Islet precursor cell (in vitro differentiated cells): ENCODE measurements around the gene FEZF2.

Source experiments
- DNase-seq: peaks from one replicate; pipeline ENCODE4 v3.0.0-alpha.2; 2018

Gene FEZF2

GRCh38 chr3:62373215-62373614 lies at the start of gene FEZF2:
Gene FEZF2, minus strand, starts transcription at chr3:62373550. Its CDS starts 682 bp downstream, at chr3:62372868.
- no peak for DNase-seq

- no peak for DNase-seq
Observed at GRCh38 chr3:62421207-62421606, 47.9 kb upstream of the FEZF2 start.

- DNase-seq: no peak
Observed at GRCh38 chr3:62416144-62416543, 42.8 kb upstream of the FEZF2 start.

GRCh38 chr3:62415312-62415801 lies 42.0 kb upstream of the FEZF2 start:
- no peak for DNase-seq

- DNase-seq: no peak
Observed at GRCh38 chr3:62414786-62415185, 41.4 kb upstream of the FEZF2 start.

- no peak for DNase-seq
Observed at GRCh38 chr3:62413687-62414086, 40.3 kb upstream of the FEZF2 start.

- no peak for DNase-seq
Observed at GRCh38 chr3:62406945-62407344, 33.6 kb upstream of the FEZF2 start.

GRCh38 chr3:62405566-62405965 lies 32.2 kb upstream of the FEZF2 start:
- no peak for DNase-seq

- no peak for DNase-seq
Observed at GRCh38 chr3:62405135-62405534, 31.8 kb upstream of the FEZF2 start.

- no peak for DNase-seq
Observed at GRCh38 chr3:62404321-62404720, 31.0 kb upstream of the FEZF2 start.

- no peak for DNase-seq
Observed at GRCh38 chr3:62403765-62404164, 30.4 kb upstream of the FEZF2 start.

GRCh38 chr3:62392626-62393292 lies 19.4 kb upstream of the FEZF2 start:
- no peak for DNase-seq

- no peak for DNase-seq
Observed at GRCh38 chr3:62387251-62387650, 13.9 kb upstream of the FEZF2 start.

- DNase-seq: no peak
Observed at GRCh38 chr3:62379321-62379798, 6.0 kb upstream of the FEZF2 start.

GRCh38 chr3:62378921-62379320 lies 5.6 kb upstream of the FEZF2 start:
- no peak for DNase-seq

GRCh38 chr3:62378311-62378789 lies 5.0 kb upstream of the FEZF2 start:
- peak; percentile 64 for DNase-seq

- peak; percentile 67 for DNase-seq
Observed at GRCh38 chr3:62376906-62377877, 3.8 kb upstream of the FEZF2 start.

GRCh38 chr3:62376454-62376720 lies 3.0 kb upstream of the FEZF2 start:
- DNase-seq: no peak

- DNase-seq: no peak
Observed at GRCh38 chr3:62375655-62376453, 2.5 kb upstream of the FEZF2 start.

GRCh38 chr3:62374341-62375218 lies 1.2 kb upstream of the FEZF2 start:
- DNase-seq: no peak

GRCh38 chr3:62373714-62374333 lies 474 bp upstream of the FEZF2 start:
- DNase-seq: no peak
